ENCODE results near the gene ATRIP.

Gene ATRIP

GRCh38 chr3:48511551-48511950, 65.0 kb downstream of the ATRIP start:
- no peak overlapping the region for H3K4me3 ChIP-seq (ENCODE audit: low read depth, low read length)

DNA sequence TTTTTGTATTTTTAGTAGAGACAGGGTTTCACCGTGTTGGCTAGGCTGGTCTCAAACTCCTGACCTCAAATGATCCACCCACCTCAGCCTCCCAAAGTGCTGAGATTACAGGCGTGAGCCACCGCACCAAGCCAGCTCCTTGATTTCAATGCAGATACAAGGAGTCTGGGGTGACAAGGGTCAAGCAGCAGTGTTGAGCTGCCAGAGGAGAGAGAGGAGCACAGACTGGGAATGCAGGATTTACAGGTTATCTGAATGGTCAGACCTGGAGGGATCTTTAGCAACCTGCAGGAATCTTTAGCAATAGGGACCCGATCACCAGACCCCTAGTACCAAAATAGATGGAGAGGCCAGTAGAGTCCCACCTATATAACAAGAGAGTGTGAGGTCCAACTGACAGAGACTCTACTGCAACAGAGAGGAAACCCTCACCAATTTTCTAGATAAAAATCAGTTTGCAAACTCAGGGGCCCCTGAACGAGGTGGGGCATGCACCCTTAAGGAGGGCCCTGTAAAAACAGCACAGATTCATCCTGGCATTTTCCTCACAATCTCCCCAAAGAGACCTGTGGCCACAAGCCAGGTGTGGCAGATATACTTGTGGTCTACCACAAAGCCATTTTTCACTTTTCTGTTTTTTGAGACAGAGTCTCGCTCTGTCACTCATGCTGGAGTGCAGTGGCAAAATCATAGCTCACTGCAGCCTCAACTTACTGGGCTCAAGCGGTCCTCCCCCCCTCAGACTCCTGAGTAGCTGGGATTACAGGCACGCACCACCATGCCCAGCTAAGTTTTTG, 68.1 kb downstream of the ATRIP start:
- no peak overlapping the region for H3K27ac ChIP-seq (ENCODE audit: low read depth, low read length)
- no peaks in the 10 kb centered on the region for H3K9me3 ChIP-seq (ENCODE audit: control insufficient read depth, insufficient read depth, low read length)
- peaks cover 9% of the 10 kb centered on the region; the same call in 1 of the 2 replicates for H3K36me3 ChIP-seq (ENCODE audit: control insufficient read depth, insufficient read depth, low read length)
- no peak overlapping the region for H3K4me3 ChIP-seq (ENCODE audit: low read depth, low read length)
- no peaks in the 10 kb centered on the region for H3K27me3 ChIP-seq (ENCODE audit: control insufficient read depth, insufficient read depth, low read length)
- peaks cover 2% of the 10 kb centered on the region; the same call in 1 of the 2 replicates for H3K4me1 ChIP-seq (ENCODE audit: control insufficient read depth, insufficient read depth, low read length)
- H3K9ac ChIP-seq (ENCODE audit: low read depth, low read length): no peak overlapping the region

More at GRCh38 chr3:48511551-48511950, 65.0 kb downstream of the ATRIP start:
- H3K9ac ChIP-seq (ENCODE audit: low read depth, low read length): no peak overlapping the region
- H3K9me3 ChIP-seq (ENCODE audit: control insufficient read depth, insufficient read depth, low read length): no peaks in the 10 kb centered on the region
- H3K4me1 ChIP-seq (ENCODE audit: control insufficient read depth, insufficient read depth, low read length): peaks cover 16% of the 10 kb centered on the region
- no peak overlapping the region for H3K27ac ChIP-seq (ENCODE audit: low read depth, low read length)
- no peaks in the 10 kb centered on the region for H3K36me3 ChIP-seq (ENCODE audit: control insufficient read depth, insufficient read depth, low read length)
- H3K27me3 ChIP-seq (ENCODE audit: control insufficient read depth, insufficient read depth, low read length): no peaks in the 10 kb centered on the region

All from HUES48 (cell line).